Measurements from ENCODE around the gene NR3C1. TPM values are rescaled to one million over a fixed set of nuclear protein-coding genes. Genes with fewer than 3 reads are reported as not detected.
"Not testable (repeated sequence)": the region's sequence is repeated elsewhere in the genome, so short reads cannot be mapped to it uniquely, and the experiment has no call there.

NR3C1 gene
- total RNA-seq, 4 donors from 2014 or later = 55.1 to 134 (median 87.3) TPM

GRCh38 chr5:143328589-143329220 lies 74.8 kb downstream of the NR3C1 start:
- DNase-seq = no peak
- no peaks in the 10 kb centered on the region for H3K9me3 ChIP-seq
- no peaks in the 10 kb centered on the region for H3K27me3 ChIP-seq
- H3K4me1 ChIP-seq = no peaks in the 10 kb centered on the region
- H3K4me3 ChIP-seq = no peak overlapping the region
- no peaks in the 10 kb centered on the region for H3K36me3 ChIP-seq
- no peak overlapping the region for H3K27ac ChIP-seq
- intact Hi-C loops (cut with DNase I; ENCODE audit: low total_unique reads) = no loop called here
- TF ChIP-seq CTCF (IDR thresholded peaks at IDR 0.05) (no peak), POLR2A (IDR thresholded peaks at IDR 0.05) (no peak)

DNA sequence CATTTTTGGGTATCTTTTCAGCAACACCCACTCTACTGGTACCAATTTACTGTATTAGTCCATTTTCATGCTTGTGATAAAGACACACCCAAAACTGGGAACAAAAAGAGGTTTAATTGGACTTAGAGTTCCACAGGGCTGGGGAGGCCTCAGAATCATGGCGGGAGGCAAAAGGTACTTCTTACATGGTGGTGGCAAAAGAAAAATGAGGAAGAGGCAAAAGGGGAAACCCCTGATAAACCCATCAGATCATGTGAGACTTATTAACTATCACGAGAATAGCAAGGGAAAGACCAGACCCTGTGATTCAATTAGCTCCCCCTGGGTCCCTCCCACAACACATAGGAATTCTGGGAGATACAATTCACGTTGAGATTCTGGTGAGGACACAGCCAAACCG lies 78.4 kb downstream of the NR3C1 start:
- DNase-seq; H3K9me3 ChIP-seq; H3K27ac ChIP-seq; H3K4me3 ChIP-seq; H3K4me1 ChIP-seq; intact Hi-C loops (cut with DNase I; ENCODE audit: low total_unique reads); H3K36me3 ChIP-seq; H3K27me3 ChIP-seq: not testable (repeated sequence)

GRCh38 chr5:143322931-143323630 lies 80.4 kb downstream of the NR3C1 start:
- H3K4me1 ChIP-seq; H3K27me3 ChIP-seq; H3K36me3 ChIP-seq; H3K27ac ChIP-seq; intact Hi-C loops (cut with DNase I; ENCODE audit: low total_unique reads); H3K4me3 ChIP-seq; DNase-seq; H3K9me3 ChIP-seq: not testable (repeated sequence)

DNA sequence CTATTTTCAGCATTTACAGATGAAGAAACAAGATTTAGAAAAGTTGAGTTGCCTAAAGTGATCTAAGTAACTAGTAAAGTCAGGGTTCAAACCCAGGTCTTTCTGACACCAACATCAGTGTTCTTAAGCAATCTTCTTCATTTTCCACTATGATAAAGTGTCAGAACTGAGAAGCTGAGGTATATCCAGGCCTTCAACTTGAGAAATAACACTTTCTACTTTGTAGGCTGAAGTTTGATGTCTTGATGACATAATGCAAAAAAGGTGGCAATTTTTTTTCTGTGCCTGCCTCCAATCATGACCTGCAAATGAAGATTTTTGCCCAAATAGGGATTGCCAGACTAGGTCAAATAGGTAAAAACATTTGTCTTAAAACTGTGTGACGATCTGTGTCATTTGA lies 81.3 kb downstream of the NR3C1 start:
- Histone ChIP-seq H3K4me3 (no peak overlapping the region), H3K9me3 (no peaks in the 10 kb centered on the region), H3K4me1 (peaks cover 3 to 6% of the 10 kb centered on the region in 2 donors), H3K36me3 (no peaks in the 10 kb centered on the region), H3K27ac (no peak overlapping the region), H3K27me3 (no peaks in the 10 kb centered on the region)
- no peak for TF ChIP-seq CTCF (IDR thresholded peaks at IDR 0.05)
- no peak for TF ChIP-seq POLR2A (IDR thresholded peaks at IDR 0.05)
- intact Hi-C loops (cut with DNase I; ENCODE audit: low total_unique reads) = no loop called here
- DNase-seq = no peak

- Histone ChIP-seq H3K27me3 (no peaks in the 10 kb centered on the region), H3K4me1 (peaks cover 6 to 8% of the 10 kb centered on the region in 2 donors), H3K36me3 (no peaks in the 10 kb centered on the region), H3K27ac (no peak overlapping the region), H3K9me3 (no peaks in the 10 kb centered on the region), H3K4me3 (no peak overlapping the region)
- no peak for DNase-seq
- intact Hi-C loops (cut with DNase I; ENCODE audit: low total_unique reads) = no loop called here
- TF ChIP-seq CTCF (IDR thresholded peaks at IDR 0.05) (no peak), POLR2A (IDR thresholded peaks at IDR 0.05) (no peak)
Observed at GRCh38 chr5:143319437-143320227, 83.9 kb downstream of the NR3C1 start.

GRCh38 chr5:143318833-143319232 lies 84.7 kb downstream of the NR3C1 start:
- no peaks in the 10 kb centered on the region for H3K36me3 ChIP-seq
- TF ChIP-seq CTCF (IDR thresholded peaks at IDR 0.05) (no peak), POLR2A (IDR thresholded peaks at IDR 0.05) (no peak)
- no peak overlapping the region for H3K27ac ChIP-seq
- peaks cover 6 to 8% of the 10 kb centered on the region in 2 donors for H3K4me1 ChIP-seq
- no peaks in the 10 kb centered on the region for H3K27me3 ChIP-seq
- intact Hi-C loops (cut with DNase I; ENCODE audit: low total_unique reads) = no loop called here
- H3K4me3 ChIP-seq = no peak overlapping the region
- no peak for DNase-seq
- no peaks in the 10 kb centered on the region for H3K9me3 ChIP-seq

Measured in uterus (tissue), 4 donors.